Stimulated activated CD8-positive, alpha-beta memory T cell treated with anti-CD3 and anti-CD28 coated beads, Interleukin-2, amount 100 ng/mL, for 1 hour (primary cell): ENCODE data around the gene PEAK1.

Experiments
- DNase-seq, 2 donors: peaks; one replicate each; pipeline ENCODE4 v3.0.0-alpha.2; 2020; ENCODE audit warnings: low read depth in 2 of 2

Gene PEAK1

GRCh38 chr15:77130315-77130930, 289.5 kb downstream of the PEAK1 start:
- no peak for DNase-seq

- no peak for DNase-seq
These were observed 292.3 kb downstream of the PEAK1 start for GRCh38 chr15:77127626-77128025.

- no peak for DNase-seq
These were observed 293.2 kb downstream of the PEAK1 start for GRCh38 chr15:77126529-77127326.

- no peak for DNase-seq
These were observed 296.1 kb downstream of the PEAK1 start for GRCh38 chr15:77123854-77124253.

- DNase-seq = no peak
These were observed 297.3 kb downstream of the PEAK1 start for GRCh38 chr15:77122576-77122975.

- DNase-seq = no peak
These were observed 298.3 kb downstream of the PEAK1 start for GRCh38 chr15:77121599-77121998.

- DNase-seq = no peak
These were observed 299.3 kb downstream of the PEAK1 start for GRCh38 chr15:77120576-77120975.

- DNase-seq = no peak
These were observed 300.5 kb downstream of the PEAK1 start for GRCh38 chr15:77119446-77119845.

GRCh38 chr15:77118882-77119321, 301.0 kb downstream of the PEAK1 start:
- no peak for DNase-seq

- DNase-seq = no peak
These were observed 304.7 kb downstream of the PEAK1 start for GRCh38 chr15:77115179-77115578.

GRCh38 chr15:77112838-77113504, 306.9 kb downstream of the PEAK1 start:
- no peak for DNase-seq

- DNase-seq = no peak
These were observed 308.1 kb downstream of the PEAK1 start for GRCh38 chr15:77111789-77112188.

GRCh38 chr15:77107531-77108355, 312.2 kb downstream of the PEAK1 start:
- peak in 1 of 2 donors; percentile 6 for DNase-seq

- DNase-seq = no peak
These were observed 312.8 kb downstream of the PEAK1 start for GRCh38 chr15:77107068-77107467.

- DNase-seq = no peak
These were observed 315.7 kb downstream of the PEAK1 start for GRCh38 chr15:77104155-77104554.

- no peak for DNase-seq
These were observed 320.0 kb downstream of the PEAK1 start for GRCh38 chr15:77099741-77100463.

GRCh38 chr15:77098572-77098971, 321.3 kb downstream of the PEAK1 start:
- DNase-seq = no peak

GRCh38 chr15:77097921-77098320, 322.0 kb downstream of the PEAK1 start:
- no peak for DNase-seq

GRCh38 chr15:77097248-77097721, 322.6 kb downstream of the PEAK1 start:
- no peak for DNase-seq

GRCh38 chr15:77096541-77096940, 323.4 kb downstream of the PEAK1 start:
- DNase-seq = no peak

- DNase-seq = no peak
These were observed 323.8 kb downstream of the PEAK1 start for GRCh38 chr15:77096138-77096537.
